HG02798 (cell line): ENCODE data around the gene RAB3C.
"Not testable (repeated sequence)": the region's sequence is repeated elsewhere in the genome, so short reads cannot be mapped to it uniquely, and the experiment has no call there.

ENCODE experiments used
- ATAC-seq: cut with Tn5 transposase; IDR thresholded peaks from one replicate; pipeline ENCODE4 v1.9.1; 2021; ENCODE audit warnings: mild to moderate bottlenecking; ENCODE audit not compliant: unreplicated experiment, poor library complexity

The RAB3C gene

GRCh38 chr5:58582803-58583491 lies at the start of gene RAB3C:
Gene RAB3C, plus strand, starts transcription at chr5:58583075. Its CDS starts 134 bp downstream, at chr5:58583209.
- ATAC-seq: peak; percentile 100

DNA sequence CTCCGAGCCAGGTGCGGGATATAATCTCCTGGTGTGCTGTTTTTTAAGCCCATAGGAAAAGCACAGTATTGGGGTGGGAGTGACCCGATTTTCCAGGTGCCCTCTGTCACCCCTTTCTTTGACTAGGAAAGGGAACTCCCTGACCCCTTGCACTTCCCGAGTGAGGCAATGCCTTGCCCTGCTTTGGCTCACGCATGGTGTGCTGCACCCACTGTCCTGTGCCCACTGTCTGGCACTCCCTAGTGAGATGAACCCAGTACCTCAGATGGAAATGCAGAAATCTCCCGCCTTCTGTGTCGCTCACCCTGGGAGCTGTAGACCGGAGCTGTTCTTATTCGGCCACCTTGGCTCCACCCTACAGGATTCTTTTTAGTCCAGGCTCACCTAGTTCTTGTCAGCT lies 40.9 kb upstream of the RAB3C start:
- not testable (repeated sequence) for ATAC-seq

- no peak for ATAC-seq
These were observed 40.2 kb upstream of the RAB3C start for GRCh38 chr5:58542709-58543108.

DNA sequence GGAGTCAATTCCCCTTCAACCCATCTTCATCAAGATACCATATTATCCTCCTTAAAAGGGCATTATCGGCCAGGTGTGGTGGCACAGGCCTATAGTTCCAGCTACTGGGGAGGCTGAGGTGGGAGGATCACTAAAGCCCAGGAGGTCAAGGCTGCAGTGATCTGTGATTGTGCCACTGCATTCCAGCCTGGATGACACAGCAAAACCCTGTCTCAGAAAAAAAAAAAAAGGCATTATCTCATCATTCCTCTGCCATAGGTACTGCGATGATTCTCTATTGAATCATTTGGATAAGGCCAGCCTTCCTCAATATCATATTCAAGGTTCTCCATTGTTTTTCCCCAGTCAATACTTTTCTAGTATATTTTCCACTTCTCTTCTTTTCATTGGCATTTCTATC lies 39.2 kb upstream of the RAB3C start:
- no peak for ATAC-seq

DNA sequence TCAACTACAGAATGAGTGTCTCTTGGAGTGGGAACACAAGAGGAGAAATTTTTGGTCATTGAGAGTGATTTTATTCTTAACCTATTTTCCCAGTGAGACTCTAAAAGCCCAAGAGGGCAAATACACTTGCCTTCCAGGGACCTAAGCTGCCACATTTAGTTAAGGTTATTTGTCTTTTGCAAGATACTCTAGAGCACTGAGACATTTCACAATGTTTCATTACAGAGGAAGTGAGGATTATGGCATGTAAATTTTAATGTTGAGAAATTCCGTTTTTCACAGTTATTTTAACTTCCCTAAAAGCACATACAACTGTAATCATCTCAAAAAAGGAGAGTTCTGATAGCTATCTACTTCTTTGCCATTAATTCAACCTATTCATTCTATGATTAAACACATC lies 38.7 kb upstream of the RAB3C start:
- ATAC-seq: no peak

DNA sequence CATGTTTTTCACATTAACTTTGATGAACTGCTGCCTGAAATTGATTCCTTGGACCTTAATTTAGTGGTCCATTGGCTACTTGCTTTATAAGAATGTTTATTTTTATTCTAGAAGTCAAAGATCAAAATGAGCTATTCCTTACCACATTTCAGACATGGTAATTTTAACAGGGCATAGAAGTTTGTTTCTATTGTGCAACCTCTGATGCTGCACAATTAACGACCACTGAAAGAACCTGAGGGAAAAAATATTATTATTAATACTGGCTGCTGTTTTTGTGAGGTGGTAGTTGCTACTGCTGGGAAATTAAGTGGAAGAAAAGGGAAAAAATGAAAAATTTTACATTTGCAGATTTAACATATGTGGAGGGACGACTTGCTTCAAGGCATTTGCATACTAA lies 37.9 kb upstream of the RAB3C start:
- ATAC-seq: no peak

- peak; percentile 86 for ATAC-seq
These were observed 37.0 kb upstream of the RAB3C start for GRCh38 chr5:58545912-58546311.

- ATAC-seq: no peak
These were observed 34.8 kb upstream of the RAB3C start for GRCh38 chr5:58548068-58548467.

GRCh38 chr5:58551492-58551891 lies 31.4 kb upstream of the RAB3C start:
- ATAC-seq: no peak

- not testable (repeated sequence) for ATAC-seq
These were observed 25.1 kb upstream of the RAB3C start for GRCh38 chr5:58557665-58558338.

DNA sequence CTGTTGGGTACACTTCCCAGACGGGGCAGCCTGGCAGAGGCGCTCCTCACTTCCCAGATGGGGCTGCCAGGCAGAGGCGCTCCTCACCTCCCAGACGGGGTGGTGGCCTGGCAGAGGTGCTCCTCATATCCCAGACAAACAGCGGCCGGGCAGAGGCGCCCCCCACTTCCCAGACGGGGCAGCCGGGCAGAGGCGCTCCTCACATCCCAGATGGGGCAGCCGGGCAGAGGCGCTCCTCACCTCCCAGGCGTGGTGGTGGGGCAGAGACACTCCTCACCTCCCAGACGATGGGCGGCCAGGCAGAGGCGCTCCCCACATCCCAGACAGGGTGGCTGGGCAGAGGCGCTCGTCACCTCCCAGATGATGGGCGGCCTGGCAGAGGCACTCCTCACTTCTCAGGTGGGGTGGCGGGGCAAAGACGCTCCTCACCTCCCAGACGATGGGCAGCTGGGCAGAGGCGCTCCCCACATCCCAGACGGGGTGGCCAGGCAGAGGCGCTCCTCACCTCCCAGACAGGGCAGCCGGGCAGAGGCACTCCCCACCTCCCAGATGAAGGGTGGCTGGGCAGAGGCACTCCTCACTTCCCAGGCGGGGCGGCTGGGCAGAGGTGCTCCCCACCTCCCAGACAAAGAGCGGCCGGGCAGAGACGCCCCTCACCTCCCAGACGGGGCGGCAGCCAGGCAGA lies 19.7 kb upstream of the RAB3C start:
- ATAC-seq: not testable (repeated sequence)

DNA sequence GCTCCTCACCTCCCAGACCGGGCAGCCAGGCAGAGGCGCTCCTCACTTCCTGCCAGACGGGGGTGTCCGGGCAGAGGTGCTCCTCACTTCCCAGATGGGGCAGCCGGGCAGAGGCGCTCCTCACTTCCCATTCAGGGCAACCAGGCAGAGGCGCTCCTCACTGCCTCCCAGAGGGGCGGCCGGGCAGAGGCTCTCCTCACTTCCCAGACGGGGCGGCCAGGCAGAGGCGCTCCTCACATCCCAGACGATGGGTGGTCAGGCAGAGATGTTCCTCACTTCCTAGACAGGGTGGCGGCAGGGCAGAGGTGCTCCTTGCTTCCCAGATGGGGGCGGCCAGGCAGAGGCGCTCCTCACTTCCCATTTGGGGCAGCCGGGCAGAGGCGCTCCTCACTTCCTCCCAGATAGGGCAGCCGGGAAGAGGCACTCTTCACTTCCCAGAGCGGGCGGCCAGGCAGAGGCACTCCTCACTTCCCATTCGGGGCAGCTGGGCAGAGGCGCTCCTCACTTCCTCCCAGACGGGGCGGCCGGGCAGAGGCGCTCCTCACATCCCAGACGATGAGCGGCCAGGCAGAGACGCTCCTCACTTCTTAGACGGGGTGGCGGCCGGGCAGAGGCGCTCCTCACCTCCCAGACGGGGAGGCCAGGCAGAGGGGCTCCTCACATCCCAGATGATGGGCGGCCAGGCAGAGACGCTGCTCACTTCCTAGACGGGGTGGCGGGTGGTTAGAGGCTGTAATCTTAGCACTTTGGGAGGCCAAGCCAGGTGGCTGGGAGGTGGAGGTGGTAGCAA lies 18.6 kb upstream of the RAB3C start:
- not testable (repeated sequence) for ATAC-seq

DNA sequence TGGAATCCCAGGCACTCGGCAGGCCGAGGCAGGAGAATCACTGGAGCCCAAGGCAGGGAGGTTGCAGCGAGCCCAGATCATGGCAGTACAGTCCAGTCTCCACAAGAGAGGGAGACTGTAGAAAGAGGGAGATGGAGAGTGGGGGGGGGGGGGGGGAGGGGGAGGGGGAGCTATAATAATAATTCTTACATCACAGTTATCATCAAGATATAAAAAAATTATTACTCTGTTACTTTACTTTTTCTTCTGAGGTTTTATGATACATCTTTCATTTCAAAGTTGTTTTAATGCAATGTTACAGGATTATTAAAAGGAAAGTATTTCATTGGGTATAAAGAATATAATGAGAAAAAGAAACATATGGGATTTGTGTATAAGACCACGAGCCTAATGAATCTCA lies 17.8 kb upstream of the RAB3C start:
- ATAC-seq: no peak

- no peak for ATAC-seq
These were observed 11.4 kb upstream of the RAB3C start for GRCh38 chr5:58571501-58571900.

DNA sequence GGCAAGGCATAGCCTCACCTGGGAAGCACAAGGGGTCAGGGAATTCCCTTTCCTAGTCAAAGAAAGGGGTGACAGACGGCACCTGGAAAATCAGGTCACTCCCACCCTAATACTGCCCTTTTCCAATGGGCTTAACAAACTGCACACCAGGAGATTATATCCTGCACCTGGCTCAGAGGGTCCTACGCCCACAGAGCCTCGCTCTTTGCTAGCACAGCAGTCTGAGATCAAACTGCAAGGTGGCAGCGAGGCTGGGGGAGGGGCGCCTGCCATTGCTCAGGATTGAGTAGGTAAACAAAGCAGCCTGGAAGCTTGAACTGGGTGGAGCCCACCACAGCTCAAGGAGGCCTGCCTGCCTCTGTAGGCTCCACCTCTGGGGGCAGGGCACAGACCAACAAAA lies 9.9 kb upstream of the RAB3C start:
- not testable (repeated sequence) for ATAC-seq

DNA sequence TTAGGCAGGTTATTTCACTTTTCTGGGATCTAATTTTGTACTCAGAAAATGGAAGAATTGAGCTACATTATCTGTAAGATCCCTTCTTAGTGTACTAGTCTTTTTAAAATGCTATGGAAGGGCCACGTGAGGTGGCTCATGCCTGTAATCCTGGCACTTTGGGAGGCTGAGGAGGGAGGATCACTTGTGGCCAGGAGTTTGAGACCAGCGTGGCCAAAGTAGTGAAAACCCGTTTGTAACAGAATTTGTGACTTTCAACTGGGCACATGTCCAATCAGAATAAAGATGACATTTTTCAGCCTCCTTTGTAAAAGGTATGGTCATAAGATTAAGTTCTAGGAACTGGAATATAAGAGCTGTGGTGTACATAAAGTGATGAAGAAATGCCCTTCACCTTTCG lies 3.1 kb upstream of the RAB3C start:
- ATAC-seq: no peak

- ATAC-seq: peak; percentile 28
These were observed 664 bp upstream of the RAB3C start for GRCh38 chr5:58582019-58582802.

DNA sequence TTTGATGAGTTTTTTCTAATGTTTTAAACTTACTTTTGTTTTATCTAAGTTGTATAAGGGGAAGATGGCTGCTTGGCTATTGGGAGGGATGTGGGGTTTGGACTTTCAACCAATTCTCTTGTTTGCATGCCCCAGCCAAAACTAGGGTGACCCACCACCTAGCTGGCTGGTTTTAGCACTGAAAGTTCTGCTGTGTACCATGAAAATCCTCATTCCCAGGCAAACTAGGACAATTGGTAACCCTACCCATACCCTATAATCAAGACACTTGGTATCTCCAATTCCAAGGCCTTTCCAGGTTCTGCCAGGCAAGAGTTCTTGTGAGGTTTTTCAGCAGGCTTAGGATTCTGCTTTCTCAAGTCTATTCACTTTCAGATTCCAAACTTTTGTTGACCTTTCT lies 13.1 kb downstream of the RAB3C start:
- no peak for ATAC-seq

- ATAC-seq: no peak
These were observed 15.6 kb downstream of the RAB3C start for GRCh38 chr5:58598440-58598839.

GRCh38 chr5:58599217-58599616 lies 16.3 kb downstream of the RAB3C start:
- no peak for ATAC-seq
